K562 (cell line): ENCODE results near the gene KIF21A. TPM values are rescaled to one million over a fixed set of nuclear protein-coding genes. Genes with fewer than 3 reads are reported as not detected.

Experiments
- ATAC-seq: fragments of 200-7000 bp; cut with Tn5 transposase; 3 replicates; pipeline ENCODE4 v1.9.1; 2020; ENCODE audit warnings: moderate library complexity
- BruUV-seq: library from RNA; stranded (reverse); fragments of 400-500 nt; replicated peaks from 2 replicates; lab custom pipeline; 2021; lab: Mats Ljungman, UMichigan
- CTCF ChIA-PET: fragments of 300-600 bp; formaldehyde crosslinking; extraction: SDS; loops from one replicate; lab custom pipeline; 2021; ENCODE audit warnings: low intra/inter-chr PET ratio; lab: Yijun Ruan, JAX
- POLR2A ChIA-PET: fragments of 300-600, 350-650 bp; sonication (Branson Sonifier 250); formaldehyde crosslinking; extraction: SDS; loops from one replicate; lab custom pipeline; 2021; ENCODE audit warnings: antibody characterized with exemption, inconsistent platforms; lab: Yijun Ruan, JAX
- DNase-seq, 4 experiments: peaks; one replicate each; pipeline versions ENCODE4 v3.0.0 to v3.0.0-alpha.2; 2011 to 2018; ENCODE audit warnings: low spot score in 3 of 4, mixed read lengths in 3 of 4; ENCODE audit errors: extremely low read depth in 1 of 4
- FAIRE-seq: peaks from 2 replicates; lab custom pipeline; 2011; peaks lifted over from hg19 to GRCh38; lab: Jason Lieb, UNC
- H2AFZ ChIP-seq: 2 replicates; pipeline ENCODE4 v1.6.0; 2011; ENCODE audit warnings: low read depth, low read length, control low read depth, inconsistent platforms
- H3K27ac ChIP-seq: fragments of 200-600 bp; 3 replicates; pipeline ENCODE4 v1.8.0; 2011; ENCODE audit warnings: low read depth, mild to moderate bottlenecking, control low read depth, inconsistent platforms, low read length, moderate library complexity, mixed read lengths; ENCODE audit errors: extremely low read depth
- H3K27me3 ChIP-seq, 2 experiments: fragments of 300-600 bp in 1 of 2; 2 replicates in 1 of 2; 3 replicates in 1 of 2; pipeline versions ENCODE4 v1.6.0 to v1.8.0; 2011; ENCODE audit warnings: inconsistent platforms in 2 of 2, low read length in 2 of 2, mild to moderate bottlenecking in 1 of 2, mixed read lengths in 1 of 2, moderate library complexity in 1 of 2; ENCODE audit not compliant: control insufficient read depth in 2 of 2, insufficient read depth in 2 of 2
- H3K36me3 ChIP-seq: fragments of 300-600 bp; 3 replicates; pipeline ENCODE4 v1.8.0; 2011; ENCODE audit warnings: mild to moderate bottlenecking, low read length, inconsistent platforms; ENCODE audit not compliant: control insufficient read depth, insufficient read depth
- H3K4me1 ChIP-seq, 2 experiments: fragments of 200-600 bp in 1 of 2; replicated peaks in 1 of 2; 2 replicates in 1 of 2; 3 replicates in 1 of 2; pipeline versions ENCODE4 v1.5.1 to v1.8.0; 2011; ENCODE audit warnings: inconsistent platforms in 2 of 2, low read length in 2 of 2, mild to moderate bottlenecking in 1 of 2, mixed read lengths in 1 of 2, moderate library complexity in 1 of 2; ENCODE audit not compliant: control insufficient read depth in 2 of 2, insufficient read depth in 2 of 2
- H3K4me2 ChIP-seq: 2 replicates; pipeline ENCODE4 v1.6.1; 2011; ENCODE audit warnings: low read length, control low read depth, inconsistent platforms, mixed read lengths; ENCODE audit not compliant: insufficient read depth
- H3K4me3 ChIP-seq: fragments of 200-600 bp; sonication (generic), shearing (Covaris generic); 2 replicates; pipeline ENCODE4 v1.5.1; 2016; ENCODE audit warnings: control low read depth, inconsistent platforms
- H3K79me2 ChIP-seq: fragments of 200-600 bp; 3 replicates; pipeline ENCODE4 v1.8.0; 2011; ENCODE audit warnings: low read length, inconsistent platforms; ENCODE audit not compliant: control insufficient read depth, insufficient read depth
- H3K9ac ChIP-seq, 2 experiments: 2 replicates each; pipeline versions ENCODE4 v1.6.0 to v1.6.1; 2011; ENCODE audit warnings: low read depth in 2 of 2, low read length in 2 of 2, control low read depth in 1 of 2, inconsistent platforms in 1 of 2, mild to moderate bottlenecking in 1 of 2, mixed read lengths in 1 of 2; ENCODE audit not compliant: insufficient read depth in 1 of 2
- H3K9me1 ChIP-seq: one replicate; pipeline ENCODE4 v1.6.0; 2011; ENCODE audit warnings: inconsistent platforms, mild to moderate bottlenecking, low read length, moderate library complexity; ENCODE audit not compliant: control insufficient read depth, insufficient read depth
- H3K9me3 ChIP-seq: replicated peaks from 2 replicates; pipeline ENCODE4 v1.5.1; 2011; ENCODE audit warnings: low read depth, low read length, inconsistent platforms; ENCODE audit not compliant: control insufficient read depth, insufficient read depth
- H4K20me1 ChIP-seq: replicated peaks from 2 replicates; pipeline ENCODE4 v1.6.1; 2011; ENCODE audit warnings: low read length, inconsistent platforms, mixed read lengths; ENCODE audit not compliant: control insufficient read depth, insufficient read depth
- DNMT1 ChIP-seq: fragments of 450-650 bp; IDR thresholded peaks from 2 replicates; pipeline ENCODE4 v1.6.1; 2016; ENCODE audit warnings: antibody characterized with exemption, mild to moderate bottlenecking
- HNRNPK ChIP-seq: fragments of 200-400 bp; formaldehyde crosslinking; IDR thresholded peaks from one replicate; pipeline ENCODE4 v1.6.1; 2018; ENCODE audit warnings: mild to moderate bottlenecking, low read depth, low read length; ENCODE audit not compliant: poor library complexity, severe bottlenecking
- KLF1 ChIP-seq: fragments of 450-650 bp; IDR thresholded peaks from 2 replicates; pipeline ENCODE4 v1.6.1; 2016; ENCODE audit warnings: missing genetic modification characterization, missing compliant biosample characterization
- MAFG ChIP-seq: fragments of 450-650 bp; conservative IDR thresholded peaks from 2 replicates; pipeline ENCODE4 v1.6.1; 2016; ENCODE audit warnings: missing genetic modification characterization, missing compliant biosample characterization
- MTA2 ChIP-seq: fragments of 450-650 bp; IDR thresholded peaks from 2 replicates; pipeline ENCODE4 v1.6.1; 2016; ENCODE audit warnings: low read depth
- PHF20 ChIP-seq: fragments of 450-650 bp; IDR thresholded peaks from 2 replicates; pipeline ENCODE4 v1.6.1; 2018; ENCODE audit not compliant: partially characterized antibody
- PHTF2 ChIP-seq: fragments of 250-450 bp; sonication (Bioruptor Pico); IDR thresholded peaks from 2 replicates; pipeline ENCODE4 v1.5.0; 2021; ENCODE audit warnings: mild to moderate bottlenecking
- POLR3A ChIP-seq: IDR thresholded peaks from 2 replicates; pipeline ENCODE4 v1.6.1; 2011; ENCODE audit warnings: borderline replicate concordance, mild to moderate bottlenecking, moderate library complexity; ENCODE audit not compliant: insufficient read length, insufficient read depth; ENCODE audit errors: extremely low read depth
- PTTG1 ChIP-seq: fragments of 450-650 bp; IDR thresholded peaks from 2 replicates; pipeline ENCODE4 v1.6.1; 2016; ENCODE audit warnings: low read depth, mild to moderate bottlenecking, missing genetic modification characterization, missing compliant biosample characterization
- SMARCB1 ChIP-seq: IDR thresholded peaks from 2 replicates; pipeline ENCODE4 v1.6.1; 2011; ENCODE audit warnings: improper control_type of control experiment, low read depth; ENCODE audit not compliant: insufficient read length
- SP2 ChIP-seq: IDR thresholded peaks from 2 replicates; pipeline ENCODE4 v1.6.1; 2011; ENCODE audit warnings: mild to moderate bottlenecking, low read depth, low read length, moderate library complexity; ENCODE audit not compliant: poor library complexity, severe bottlenecking; ENCODE audit errors: extremely low read depth
- ZNF217 ChIP-seq: sonication (generic); formaldehyde crosslinking; IDR thresholded peaks from 2 replicates; pipeline ENCODE4 v1.8.0; 2022; ENCODE audit warnings: mild to moderate bottlenecking, missing genetic modification reagents
- WGBS: fragments of 100-300 bp; shearing (Covaris generic); methylation state at CpG from one replicate; pipeline ENCODE4 v1.1.6; 2016; ENCODE audit warnings: low coverage, mixed read lengths; ENCODE audit not compliant: insufficient coverage; ENCODE audit errors: missing lambda C conversion rate; 5-methylcytosine and 5-hydroxymethylcytosine counted together
- in situ Hi-C: fragments of 300-500 bp; cut with MboI; formaldehyde crosslinking; loops from 4 replicates; pipeline ENCODE4 v1.15.0; 2018; ENCODE audit warnings: inconsistent platforms, mixed read lengths
- intact Hi-C: fragments of 100-400 bp; cut with micrococcal nuclease; formaldehyde crosslinking; loops from 2 replicates; pipeline ENCODE4 v1.14.2; 2022
- polyA plus RNA-seq, 8 experiments: library from polyadenylated mRNA; depleted of rRNA in 4 of 8; stranded (reverse) in 5 of 8; unstranded in 3 of 8; fragments of >200 nt; fragmentation: Nextera tagmentation in 2 of 8; fragmentation: Illumina TruSeq in 1 of 8; extraction: Ambion mirVana in 2 of 8; extraction: Trizol in 1 of 8; gene quantifications; 2 replicates each; pipeline versions ENCODE4 v1.2.1 to v1.2.3, GENCODE V29; 2011 to 2014; ENCODE audit warnings: inconsistent platforms in 1 of 8, missing spikeins in 1 of 8
- total RNA-seq, 7 experiments: library from RNA; depleted of rRNA in 6 of 7; stranded (reverse); fragments of >200 nt in 6 of 7; fragmentation: Illumina TruSeq in 2 of 7; extraction: Trizol in 2 of 7; gene quantifications; 2 replicates each; pipeline versions ENCODE4 v1.2.1 to v1.2.3, GENCODE V29; 2011 to 2021; ENCODE audit warnings: low replicate concordance in 1 of 7
- TF ChIP-seq, protein P1 (sequence below): IDR thresholded peaks from 2 replicates; pipeline ENCODE4 v1.6.1; 2011; ENCODE audit warnings: borderline replicate concordance, low read depth, mild to moderate bottlenecking, moderate library complexity, low read length; ENCODE audit not compliant: insufficient read depth, poor library complexity, severe bottlenecking
- TF ChIP-seq, protein P2 (sequence below): fragments of 450-650 bp; IDR thresholded peaks from 2 replicates; pipeline ENCODE4 v1.7.1; 2018; ENCODE audit warnings: mild to moderate bottlenecking, low read depth; ENCODE audit not compliant: partially characterized antibody
- TF ChIP-seq, protein P3 (sequence below), 2 experiments: IDR thresholded peaks in 1 of 2; conservative IDR thresholded peaks in 1 of 2; 2 replicates each; pipeline ENCODE4 v1.6.1; 2016; ENCODE audit warnings: low read depth in 2 of 2, mild to moderate bottlenecking in 1 of 2, missing compliant biosample characterization in 1 of 2, missing genetic modification characterization in 1 of 2, moderate library complexity in 1 of 2

The KIF21A gene
- total and polyA plus RNA-seq, 9 of the 15 experiments (the other 6 are each of a cell fraction or from before 2014, with no cell fraction given), result 17.7 to 45.0 (median 30.3) TPM

DNA sequence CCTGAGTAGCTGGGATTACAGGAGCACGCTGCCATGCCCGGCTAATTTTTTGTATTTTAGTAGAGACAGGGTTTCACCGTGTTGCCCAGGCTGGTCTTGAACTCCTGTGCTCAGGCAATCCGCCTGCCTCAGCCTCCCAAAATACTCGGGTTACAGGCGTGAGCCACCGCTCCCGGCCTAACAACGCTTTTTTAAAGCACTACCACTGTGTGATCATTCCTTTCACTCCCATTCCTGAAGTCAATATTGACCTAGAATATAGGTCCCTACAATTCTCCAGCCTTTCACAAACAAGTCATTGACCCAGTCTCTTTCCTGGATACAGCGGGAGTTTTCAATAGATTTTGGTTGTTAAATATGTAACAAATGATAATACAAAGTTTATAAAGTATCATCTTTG lies 62.8 kb downstream of the KIF21A start:
- Histone ChIP-seq H3K9me3 (no peaks in the 10 kb centered on the region), H3K9me1 (no peaks in the 10 kb centered on the region), H3K4me1 (no peaks in the 10 kb centered on the region), H2AFZ (no peak overlapping the region), H3K4me2 (no peak overlapping the region), H3K36me3 (no peaks in the 10 kb centered on the region), H3K27ac (no peak overlapping the region), H4K20me1 (peaks cover 3% of the 10 kb centered on the region; the same call in 1 of the 2 replicates), H3K79me2 (peaks cover 3% of the 10 kb centered on the region; the same call in 1 of the 3 replicates), H3K9ac (no peak overlapping the region), H3K4me3 (no peak overlapping the region), H3K27me3 (no peaks in the 10 kb centered on the region)
- no TSS peak for BruUV-seq
- ATAC-seq (no peak), FAIRE-seq (no peak), DNase-seq (no peak)
- intact Hi-C loops (no loop called here), in situ Hi-C loops (no loop called here)
- WGBS, result 91% methylated on average over 10 of the region's 10 CpGs
- POLR2A ChIA-PET, result no interaction called here
- CTCF ChIA-PET, result no interaction called here
- no peak for TF ChIP-seq KLF1 (tag)
- TF ChIP-seq POLR3A, result no peak
- TF ChIP-seq, protein P1, sequence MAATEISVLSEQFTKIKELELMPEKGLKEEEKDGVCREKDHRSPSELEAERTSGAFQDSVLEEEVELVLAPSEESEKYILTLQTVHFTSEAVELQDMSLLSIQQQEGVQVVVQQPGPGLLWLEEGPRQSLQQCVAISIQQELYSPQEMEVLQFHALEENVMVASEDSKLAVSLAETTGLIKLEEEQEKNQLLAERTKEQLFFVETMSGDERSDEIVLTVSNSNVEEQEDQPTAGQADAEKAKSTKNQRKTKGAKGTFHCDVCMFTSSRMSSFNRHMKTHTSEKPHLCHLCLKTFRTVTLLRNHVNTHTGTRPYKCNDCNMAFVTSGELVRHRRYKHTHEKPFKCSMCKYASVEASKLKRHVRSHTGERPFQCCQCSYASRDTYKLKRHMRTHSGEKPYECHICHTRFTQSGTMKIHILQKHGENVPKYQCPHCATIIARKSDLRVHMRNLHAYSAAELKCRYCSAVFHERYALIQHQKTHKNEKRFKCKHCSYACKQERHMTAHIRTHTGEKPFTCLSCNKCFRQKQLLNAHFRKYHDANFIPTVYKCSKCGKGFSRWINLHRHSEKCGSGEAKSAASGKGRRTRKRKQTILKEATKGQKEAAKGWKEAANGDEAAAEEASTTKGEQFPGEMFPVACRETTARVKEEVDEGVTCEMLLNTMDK, result no peak
- TF ChIP-seq SP2, result no peak
- TF ChIP-seq, protein P2, sequence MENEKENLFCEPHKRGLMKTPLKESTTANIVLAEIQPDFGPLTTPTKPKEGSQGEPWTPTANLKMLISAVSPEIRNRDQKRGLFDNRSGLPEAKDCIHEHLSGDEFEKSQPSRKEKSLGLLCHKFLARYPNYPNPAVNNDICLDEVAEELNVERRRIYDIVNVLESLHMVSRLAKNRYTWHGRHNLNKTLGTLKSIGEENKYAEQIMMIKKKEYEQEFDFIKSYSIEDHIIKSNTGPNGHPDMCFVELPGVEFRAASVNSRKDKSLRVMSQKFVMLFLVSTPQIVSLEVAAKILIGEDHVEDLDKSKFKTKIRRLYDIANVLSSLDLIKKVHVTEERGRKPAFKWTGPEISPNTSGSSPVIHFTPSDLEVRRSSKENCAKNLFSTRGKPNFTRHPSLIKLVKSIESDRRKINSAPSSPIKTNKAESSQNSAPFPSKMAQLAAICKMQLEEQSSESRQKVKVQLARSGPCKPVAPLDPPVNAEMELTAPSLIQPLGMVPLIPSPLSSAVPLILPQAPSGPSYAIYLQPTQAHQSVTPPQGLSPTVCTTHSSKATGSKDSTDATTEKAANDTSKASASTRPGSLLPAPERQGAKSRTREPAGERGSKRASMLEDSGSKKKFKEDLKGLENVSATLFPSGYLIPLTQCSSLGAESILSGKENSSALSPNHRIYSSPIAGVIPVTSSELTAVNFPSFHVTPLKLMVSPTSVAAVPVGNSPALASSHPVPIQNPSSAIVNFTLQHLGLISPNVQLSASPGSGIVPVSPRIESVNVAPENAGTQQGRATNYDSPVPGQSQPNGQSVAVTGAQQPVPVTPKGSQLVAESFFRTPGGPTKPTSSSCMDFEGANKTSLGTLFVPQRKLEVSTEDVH, result no peak
- TF ChIP-seq ZNF217, result no peak
- TF ChIP-seq MTA2, result no peak
- TF ChIP-seq, protein P3, sequence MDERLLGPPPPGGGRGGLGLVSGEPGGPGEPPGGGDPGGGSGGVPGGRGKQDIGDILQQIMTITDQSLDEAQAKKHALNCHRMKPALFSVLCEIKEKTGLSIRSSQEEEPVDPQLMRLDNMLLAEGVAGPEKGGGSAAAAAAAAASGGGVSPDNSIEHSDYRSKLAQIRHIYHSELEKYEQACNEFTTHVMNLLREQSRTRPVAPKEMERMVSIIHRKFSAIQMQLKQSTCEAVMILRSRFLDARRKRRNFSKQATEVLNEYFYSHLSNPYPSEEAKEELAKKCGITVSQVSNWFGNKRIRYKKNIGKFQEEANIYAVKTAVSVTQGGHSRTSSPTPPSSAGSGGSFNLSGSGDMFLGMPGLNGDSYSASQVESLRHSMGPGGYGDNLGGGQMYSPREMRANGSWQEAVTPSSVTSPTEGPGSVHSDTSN (CRISPR knock-in tag; IDR thresholded peaks at IDR 0.05; ENCODE audit: low read depth), result no peak
- TF ChIP-seq, protein P3 (tag; conservative IDR thresholded peaks at IDR 0.05; ENCODE audit: low read depth), result no peak
- no peak for TF ChIP-seq PHF20
- no peak for TF ChIP-seq DNMT1
- no peak for TF ChIP-seq PHTF2 (CRISPR knock-in tag)
- TF ChIP-seq SMARCB1, result no peak
- no peak for TF ChIP-seq HNRNPK
- no peak for TF ChIP-seq MAFG (tag)
- no peak for TF ChIP-seq PTTG1 (tag)
